GM20000 (cell line): Measurements from ENCODE around the gene PLA2G6.

Source experiments
- DNase-seq: peaks from one replicate; pipeline ENCODE4 v3.0.0; 2012; ENCODE audit warnings: low spot score
- CTCF ChIP-seq: IDR thresholded peaks from 2 replicates; pipeline ENCODE4 v1.5.1; 2012; ENCODE audit warnings: mild to moderate bottlenecking, control low read depth; ENCODE audit errors: extremely low read depth, missing control alignments

Gene PLA2G6

GRCh38 chr22:38170469-38170868 lies 11.2 kb downstream of the PLA2G6 start:
- no peak for TF ChIP-seq CTCF
- no peak for DNase-seq

GRCh38 chr22:38169116-38169515 lies 12.5 kb downstream of the PLA2G6 start:
- DNase-seq, result no peak
- no peak for TF ChIP-seq CTCF

- DNase-seq, result no peak
- no peak for TF ChIP-seq CTCF
Measured at GRCh38 chr22:38167988-38168407, 13.6 kb downstream of the PLA2G6 start.

- DNase-seq, result no peak
Measured at GRCh38 chr22:38165922-38166593, 15.6 kb downstream of the PLA2G6 start.

GRCh38 chr22:38164551-38164918 lies 17.1 kb downstream of the PLA2G6 start:
- DNase-seq, result no peak
- TF ChIP-seq CTCF, result no peak

More at GRCh38 chr22:38165922-38166593, 15.6 kb downstream of the PLA2G6 start:
- TF ChIP-seq CTCF, result no peak

- TF ChIP-seq CTCF, result no peak
- no peak for DNase-seq
Measured at GRCh38 chr22:38163844-38164550, 17.6 kb downstream of the PLA2G6 start.
